Measurements from ENCODE around the gene HLA-DRB5. TPM values are rescaled to one million over a fixed set of nuclear protein-coding genes. Genes with fewer than 3 reads are reported as not detected.
A peak's percentile ranks its signal among the peaks of the same experiment; 100 is the strongest.
"Not testable (repeated sequence)": the region's sequence is repeated elsewhere in the genome, so short reads cannot be mapped to it uniquely, and the experiment has no call there.

HLA-DRB5 gene
- total RNA-seq, 4 donors from 2014 or later, result 0.93 to 50.6 (median 7.4) TPM; not detected in 1

DNA sequence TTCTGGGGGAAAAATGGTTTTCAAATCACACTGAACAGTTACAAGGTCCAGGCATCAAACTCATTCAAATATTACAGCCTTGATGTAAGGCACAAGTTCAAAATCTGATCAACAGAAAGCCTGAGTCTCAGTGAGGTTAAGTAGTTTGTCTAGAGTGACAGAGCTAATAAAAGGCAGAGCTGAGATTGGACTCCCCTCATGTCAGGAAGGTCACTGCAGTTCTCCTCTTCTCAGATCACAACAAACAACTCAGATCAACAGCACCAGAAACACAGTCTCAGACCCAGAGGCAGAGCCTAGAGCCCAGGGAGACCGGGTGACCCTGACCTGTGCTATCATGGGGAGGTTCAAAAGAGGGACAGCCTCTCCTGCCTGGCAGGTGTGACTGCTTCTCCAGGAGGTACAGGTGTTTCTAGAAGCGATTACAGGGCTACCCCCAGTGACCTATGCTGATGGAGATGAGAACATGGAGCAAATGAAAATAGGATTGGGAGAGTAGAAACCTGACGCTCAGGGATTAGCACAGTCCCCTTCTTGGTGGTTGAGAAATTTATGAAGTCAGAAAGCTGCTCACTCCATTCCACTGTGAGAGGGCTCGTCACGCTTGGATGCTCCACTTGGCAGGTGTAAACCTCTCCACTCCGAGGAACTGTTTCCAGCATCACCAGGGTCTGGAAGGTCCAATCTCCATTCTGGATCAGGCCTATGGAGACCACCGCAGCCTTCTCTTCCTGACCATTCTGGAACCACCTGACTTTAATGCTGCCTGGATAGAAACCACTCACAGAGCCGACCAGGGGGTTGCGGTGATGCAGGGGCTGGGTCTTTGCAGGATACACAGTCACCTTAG is 24.3 kb upstream of the HLA-DRB5 start:
- Histone ChIP-seq H3K9me3 (no peaks in the 10 kb centered on the region), H3K27me3 (no peaks in the 10 kb centered on the region), H3K36me3 (no peaks in the 10 kb centered on the region), H3K4me3 (no peak overlapping the region), H3K27ac (no peak overlapping the region), H3K4me1 (no peaks in the 10 kb centered on the region)
- no peak for ATAC-seq
- TF ChIP-seq POLR2AphosphoS5 (IDR thresholded peaks at IDR 0.05), result no peak
- TF ChIP-seq POLR2A (IDR thresholded peaks at IDR 0.05), result no peak
- no peak for TF ChIP-seq EP300 (IDR thresholded peaks at IDR 0.05)
- 50% methylated on average over 1 of the region's 9 CpGs; no CpG with 5 or more reads in 1 of the 2 donors for WGBS, 2 donors (ENCODE audit: low coverage in 1 of 2)

DNA sequence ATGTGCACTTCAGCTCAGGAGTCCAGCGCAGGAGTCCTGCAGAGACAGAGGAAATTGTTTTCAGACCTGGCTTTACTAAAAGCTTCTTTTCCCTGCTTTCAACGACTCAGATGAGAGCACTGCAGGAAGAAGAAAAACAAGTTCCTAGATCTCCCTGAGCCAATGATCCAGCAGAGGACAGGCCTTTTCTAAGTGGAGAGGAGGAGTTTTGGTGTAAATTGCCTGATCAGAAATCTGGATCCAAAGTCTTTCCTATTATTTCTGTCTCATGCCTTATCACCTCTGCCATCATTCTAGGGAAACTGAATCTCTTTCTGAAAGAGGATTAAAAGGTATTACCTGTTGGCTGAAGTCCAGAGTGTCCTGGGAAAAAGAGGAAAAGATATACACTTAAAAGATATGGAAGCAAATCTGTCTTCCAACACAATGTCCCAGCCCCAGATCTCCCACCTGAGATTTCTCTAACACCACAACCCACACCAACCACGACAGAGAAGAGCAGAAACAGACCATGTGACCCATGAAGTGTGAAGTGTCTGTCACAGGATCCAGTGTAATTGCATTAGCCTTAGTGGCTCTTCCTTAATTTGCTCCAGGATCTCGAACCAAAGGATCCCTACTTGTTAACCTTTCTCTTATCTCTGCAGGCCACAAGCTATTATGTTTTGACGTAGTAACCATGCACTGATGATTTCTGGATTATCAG is 23.1 kb upstream of the HLA-DRB5 start:
- ATAC-seq, result no peak
- Histone ChIP-seq H3K4me1 (no peaks in the 10 kb centered on the region), H3K36me3 (no peaks in the 10 kb centered on the region), H3K27ac (no peak overlapping the region), H3K4me3 (no peak overlapping the region), H3K27me3 (no peaks in the 10 kb centered on the region), H3K9me3 (no peaks in the 10 kb centered on the region)
- TF ChIP-seq POLR2AphosphoS5 (IDR thresholded peaks at IDR 0.05) (no peak), EP300 (IDR thresholded peaks at IDR 0.05) (no peak), POLR2A (IDR thresholded peaks at IDR 0.05) (no peak)
- TF ChIP-seq, protein P1, sequence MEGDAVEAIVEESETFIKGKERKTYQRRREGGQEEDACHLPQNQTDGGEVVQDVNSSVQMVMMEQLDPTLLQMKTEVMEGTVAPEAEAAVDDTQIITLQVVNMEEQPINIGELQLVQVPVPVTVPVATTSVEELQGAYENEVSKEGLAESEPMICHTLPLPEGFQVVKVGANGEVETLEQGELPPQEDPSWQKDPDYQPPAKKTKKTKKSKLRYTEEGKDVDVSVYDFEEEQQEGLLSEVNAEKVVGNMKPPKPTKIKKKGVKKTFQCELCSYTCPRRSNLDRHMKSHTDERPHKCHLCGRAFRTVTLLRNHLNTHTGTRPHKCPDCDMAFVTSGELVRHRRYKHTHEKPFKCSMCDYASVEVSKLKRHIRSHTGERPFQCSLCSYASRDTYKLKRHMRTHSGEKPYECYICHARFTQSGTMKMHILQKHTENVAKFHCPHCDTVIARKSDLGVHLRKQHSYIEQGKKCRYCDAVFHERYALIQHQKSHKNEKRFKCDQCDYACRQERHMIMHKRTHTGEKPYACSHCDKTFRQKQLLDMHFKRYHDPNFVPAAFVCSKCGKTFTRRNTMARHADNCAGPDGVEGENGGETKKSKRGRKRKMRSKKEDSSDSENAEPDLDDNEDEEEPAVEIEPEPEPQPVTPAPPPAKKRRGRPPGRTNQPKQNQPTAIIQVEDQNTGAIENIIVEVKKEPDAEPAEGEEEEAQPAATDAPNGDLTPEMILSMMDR (IDR thresholded peaks at IDR 0.05), result no peak
- WGBS, 2 donors (ENCODE audit: low coverage in 1 of 2), result 0 to 17% methylated on average over 1 to 2 of the region's 5 CpGs

DNA sequence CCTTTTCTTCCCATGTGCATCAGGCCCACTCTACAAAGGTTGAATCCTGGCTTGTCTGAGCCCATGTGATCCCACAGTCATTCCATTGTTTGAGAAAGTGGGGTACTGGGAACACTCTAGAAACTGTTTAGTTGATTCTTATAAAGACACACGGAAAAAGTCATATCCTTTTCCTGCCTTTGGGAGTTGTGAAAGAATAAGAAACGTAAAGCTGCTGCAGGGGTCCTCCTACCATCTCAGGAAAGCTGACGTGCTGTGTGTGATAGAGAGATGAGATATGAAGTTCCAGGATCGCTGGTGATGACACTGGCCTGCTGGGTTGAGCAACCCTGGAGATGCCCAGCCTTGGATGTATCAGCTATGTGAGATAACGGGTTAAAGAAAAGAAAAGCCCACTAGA is 21.3 kb upstream of the HLA-DRB5 start:
- Histone ChIP-seq H3K27me3 (no peaks in the 10 kb centered on the region), H3K4me3 (no peak overlapping the region), H3K4me1 (no peaks in the 10 kb centered on the region), H3K27ac (no peak overlapping the region), H3K9me3 (no peaks in the 10 kb centered on the region), H3K36me3 (no peaks in the 10 kb centered on the region)
- 0 to 36% methylated on average over 1 to 4 of the region's 5 CpGs for WGBS, 2 donors (ENCODE audit: low coverage in 1 of 2)
- TF ChIP-seq, protein P1 (IDR thresholded peaks at IDR 0.05), result no peak
- no peak for TF ChIP-seq POLR2A (IDR thresholded peaks at IDR 0.05)
- no peak for TF ChIP-seq EP300 (IDR thresholded peaks at IDR 0.05)
- TF ChIP-seq POLR2AphosphoS5 (IDR thresholded peaks at IDR 0.05), result no peak
- ATAC-seq, result no peak

DNA sequence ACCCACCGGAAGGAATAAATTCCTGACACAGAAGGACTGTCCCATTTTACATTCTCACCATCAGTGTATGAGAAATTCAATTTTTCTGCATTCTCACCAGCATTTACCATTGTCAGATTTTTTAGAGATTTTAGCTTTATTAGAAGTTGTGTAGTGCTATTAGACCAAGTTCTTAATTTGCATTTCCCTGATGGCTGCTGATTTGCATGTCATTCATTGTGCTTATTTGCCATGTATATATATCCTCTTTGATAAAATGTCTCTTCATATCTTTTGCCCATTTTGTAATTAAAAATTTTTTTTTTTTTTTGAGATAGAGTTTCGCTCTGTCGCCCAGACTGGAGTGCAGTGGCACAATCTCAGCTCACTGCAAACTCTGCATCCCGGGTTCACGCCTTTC is 9.8 kb upstream of the HLA-DRB5 start:
- Histone ChIP-seq H3K27me3 (no peaks in the 10 kb centered on the region), H3K4me1 (no peaks in the 10 kb centered on the region), H3K4me3 (no peak overlapping the region), H3K27ac (no peak overlapping the region), H3K36me3 (no peaks in the 10 kb centered on the region), H3K9me3 (no peaks in the 10 kb centered on the region)
- no peak for ATAC-seq
- TF ChIP-seq EP300 (IDR thresholded peaks at IDR 0.05), result no peak
- TF ChIP-seq, protein P1 (IDR thresholded peaks at IDR 0.05), result no peak
- no peak for TF ChIP-seq POLR2AphosphoS5 (IDR thresholded peaks at IDR 0.05)
- no peak for TF ChIP-seq POLR2A (IDR thresholded peaks at IDR 0.05)
- 50 to 100% methylated on average over 1 of the region's 5 CpGs for WGBS, 2 donors (ENCODE audit: low coverage in 1 of 2)

DNA sequence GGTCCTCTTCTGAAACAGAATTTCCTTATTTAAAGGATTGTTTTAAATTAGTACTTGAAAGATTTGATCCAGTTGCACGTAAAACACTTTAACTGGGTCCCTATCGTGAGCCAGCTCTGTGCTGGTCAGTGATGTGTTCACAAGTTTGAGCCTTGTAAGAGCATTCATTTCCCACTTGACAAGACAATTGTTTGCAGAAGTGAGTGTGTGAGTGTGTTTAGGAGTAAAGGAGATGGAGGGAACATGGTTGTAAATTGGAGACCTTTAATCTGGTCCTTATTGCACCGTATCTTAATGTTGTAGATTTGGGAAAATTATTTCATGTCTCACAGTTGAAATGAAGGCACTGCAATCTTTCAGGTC is 325 bp upstream of the HLA-DRB5 start:
- not testable (repeated sequence) for ATAC-seq, H3K4me3 ChIP-seq, H3K36me3 ChIP-seq, H3K27me3 ChIP-seq, H3K9me3 ChIP-seq, H3K4me1 ChIP-seq
- peak overlapping the region in 1 of 4 donors; percentile 29 for H3K27ac ChIP-seq
- 4% methylated on average over 3 of the region's 3 CpGs; no CpG with 5 or more reads in 1 of the 2 donors for WGBS, 2 donors (ENCODE audit: low coverage in 1 of 2)

Data from gastroesophageal sphincter (tissue), 4 donors.